ENCODE measurements around the gene CARD9. TPM values are rescaled to one million over a fixed set of nuclear protein-coding genes. Genes with fewer than 3 reads are reported as not detected.
"Not testable (repeated sequence)": the region's sequence is repeated elsewhere in the genome, so short reads cannot be mapped to it uniquely, and the experiment has no call there.

Gene CARD9
- polyA plus RNA-seq, 3 donors: 1.9 to 2.8 (median 2.1) TPM

DNA sequence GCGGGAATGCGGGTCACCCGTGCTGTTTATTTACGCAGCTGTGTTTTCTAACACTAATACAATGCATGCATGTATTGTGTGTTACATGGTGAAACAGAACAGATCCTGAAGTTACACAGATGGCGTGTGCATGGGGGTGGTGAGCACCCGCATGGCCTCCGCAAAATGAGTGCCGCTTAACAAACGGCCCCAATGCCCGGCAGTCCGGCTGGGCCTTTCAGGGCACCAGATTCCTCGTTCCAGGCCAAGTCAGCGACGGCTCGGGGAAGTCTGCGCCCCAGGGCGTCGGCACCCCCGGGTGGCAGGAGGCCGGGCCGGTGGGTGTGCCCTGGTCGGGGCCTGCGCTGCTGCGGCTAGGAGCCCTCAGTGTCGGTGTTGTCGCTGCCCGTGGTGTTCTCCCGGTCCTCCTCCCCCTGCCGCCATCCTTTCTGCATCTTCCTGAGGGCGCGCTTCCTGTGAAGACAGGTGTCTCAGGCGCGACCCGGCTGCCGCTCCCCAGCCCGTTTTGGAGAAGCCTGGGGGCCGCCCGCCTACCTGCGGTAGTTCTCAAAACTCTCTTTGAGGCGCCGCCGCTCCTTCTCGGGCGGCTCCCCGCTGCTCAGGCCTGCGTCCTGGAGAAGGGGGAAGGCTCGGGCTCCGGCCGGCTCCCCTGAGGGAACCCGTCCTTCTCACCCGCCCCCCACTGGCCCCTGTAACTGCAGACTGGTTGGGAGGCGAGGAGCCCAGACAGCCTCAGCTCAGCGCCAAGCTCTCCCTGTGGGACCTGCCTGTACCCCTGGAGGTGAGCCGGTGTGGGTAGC is 9.3 kb downstream of the CARD9 start:
- no peak for DNase-seq

- DNase-seq: peak; percentile 91
Observed at GRCh38 chr9:136363106-136363948, 10.1 kb downstream of the CARD9 start, which contains the start of gene DNLZ. TSS of gene DNLZ (minus strand) at chr9:136363744. CDS start at chr9:136363714, 30 bp downstream.

DNA sequence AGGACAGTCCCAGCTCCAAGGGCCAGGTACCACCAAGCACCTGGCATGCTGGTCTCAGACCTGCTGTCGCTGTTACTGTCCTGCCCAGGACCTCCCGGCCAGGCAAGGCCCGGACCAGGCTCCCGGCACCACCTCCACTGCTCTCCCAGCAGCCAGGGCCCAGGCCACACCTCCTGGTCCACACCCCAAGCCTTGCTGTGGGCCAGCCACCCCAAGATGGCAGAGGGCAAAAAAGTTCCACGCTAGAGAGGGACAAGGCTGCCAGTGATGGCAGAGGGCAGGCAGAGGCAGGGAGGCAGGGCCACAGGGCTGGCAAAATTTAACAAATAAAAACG is 11.1 kb downstream of the CARD9 start:
- no peak for DNase-seq

- DNase-seq: no peak
Observed at GRCh38 chr9:136361754-136362449, 11.6 kb downstream of the CARD9 start.

DNA sequence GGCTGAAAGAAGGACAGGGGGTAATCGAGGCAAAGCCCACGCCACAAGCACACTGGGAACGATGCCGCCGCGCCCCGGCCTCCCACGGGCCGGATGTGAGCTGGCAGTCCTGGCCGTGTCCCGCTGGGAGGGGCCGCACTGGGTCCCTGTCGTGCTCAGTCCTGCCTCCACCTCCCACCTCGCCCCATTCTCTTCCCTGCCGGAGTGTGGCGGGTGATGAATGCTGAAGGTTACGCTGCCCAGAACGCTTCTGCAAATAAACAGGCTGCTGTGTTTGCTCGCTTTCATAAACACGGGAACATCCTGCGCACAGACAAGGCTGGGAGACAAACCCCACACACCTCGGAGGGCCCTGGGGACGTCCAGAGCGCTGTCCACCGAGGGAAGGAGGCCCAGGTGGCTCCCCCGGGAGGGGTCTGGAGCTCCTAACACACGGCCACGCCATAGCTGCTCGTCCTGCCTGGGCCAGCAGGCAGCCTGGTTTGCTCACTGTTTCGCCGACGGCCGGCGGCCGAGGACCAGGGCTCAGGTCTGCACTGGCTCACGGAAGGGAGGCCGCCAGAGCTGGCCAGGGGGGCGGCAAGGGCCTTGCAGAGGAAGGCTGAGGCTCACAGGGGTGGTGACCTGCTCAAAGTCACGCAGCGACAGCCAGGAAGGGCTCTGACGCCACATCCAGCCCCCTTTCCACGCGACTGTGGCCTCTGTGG is 12.3 kb downstream of the CARD9 start:
- DNase-seq: no peak

DNA sequence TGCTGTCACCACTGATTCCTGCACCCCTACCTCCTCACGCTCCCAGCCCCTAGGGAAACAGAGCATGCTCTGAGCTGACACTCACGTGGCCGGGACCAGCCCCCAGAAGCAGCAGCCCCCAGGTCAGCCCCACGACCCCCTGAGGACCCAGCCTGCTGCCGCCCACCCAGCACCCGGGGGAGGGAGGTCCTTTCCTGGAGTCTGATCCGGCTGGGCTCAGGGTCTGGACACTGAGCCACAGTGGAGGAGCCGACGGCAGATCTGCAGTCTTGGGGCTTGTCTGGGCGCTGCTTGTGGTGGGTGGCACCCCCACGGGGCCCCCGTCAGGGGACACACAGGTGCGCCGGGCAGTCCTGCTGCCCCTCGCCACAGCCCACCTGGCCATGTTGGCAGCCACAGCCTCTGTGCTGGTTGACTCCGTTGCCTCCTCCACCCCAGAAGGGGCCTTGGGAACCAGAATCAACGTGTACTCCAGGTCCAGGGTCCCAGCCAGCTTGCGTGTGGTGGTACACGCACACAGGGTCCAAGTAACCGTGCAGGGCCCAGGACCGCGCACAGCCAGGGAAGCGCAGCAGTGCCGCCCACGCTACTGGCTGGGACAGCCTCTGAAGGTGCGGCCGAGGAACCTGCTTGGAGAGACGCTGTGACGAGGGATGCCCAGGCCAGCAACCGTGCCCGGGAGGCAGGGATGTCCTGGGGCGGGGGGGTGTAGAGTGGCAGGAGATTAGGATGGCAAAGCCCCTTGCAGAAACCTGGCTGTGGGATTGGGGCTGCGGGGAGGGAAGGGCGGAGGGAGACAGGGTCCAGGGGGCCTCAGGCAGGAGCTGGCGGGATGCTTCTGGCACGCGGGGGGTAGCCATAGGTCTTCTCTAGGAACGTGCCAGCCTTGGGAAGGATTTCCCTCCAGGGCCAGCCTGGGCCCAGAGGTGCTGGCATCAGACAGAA is 13.4 kb downstream of the CARD9 start:
- DNase-seq: no peak

DNA sequence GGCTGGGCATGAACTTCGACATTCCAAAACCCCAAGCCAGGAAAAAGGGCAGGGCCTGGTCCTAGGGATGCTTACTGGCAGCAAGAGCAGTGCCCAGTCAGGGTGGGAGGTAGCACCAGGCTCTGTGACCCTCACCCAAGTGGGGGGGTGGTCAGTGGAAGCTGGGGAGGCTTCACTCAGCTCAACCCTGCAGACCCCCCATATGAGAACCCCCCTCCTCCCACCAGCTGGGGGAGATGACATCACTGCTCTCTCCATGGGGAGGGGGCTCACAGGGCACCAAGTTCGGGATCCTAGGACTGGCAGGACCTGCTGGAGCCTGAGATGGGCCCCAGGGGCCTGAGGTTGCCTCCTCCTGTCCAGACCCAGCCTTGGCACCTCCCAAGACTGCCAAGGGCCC is 14.6 kb downstream of the CARD9 start:
- DNase-seq: no peak

- DNase-seq: no peak
Observed at GRCh38 chr9:136358016-136358415, 15.5 kb downstream of the CARD9 start.

GRCh38 chr9:136357202-136357725 is 16.2 kb downstream of the CARD9 start:
- DNase-seq: no peak

DNA sequence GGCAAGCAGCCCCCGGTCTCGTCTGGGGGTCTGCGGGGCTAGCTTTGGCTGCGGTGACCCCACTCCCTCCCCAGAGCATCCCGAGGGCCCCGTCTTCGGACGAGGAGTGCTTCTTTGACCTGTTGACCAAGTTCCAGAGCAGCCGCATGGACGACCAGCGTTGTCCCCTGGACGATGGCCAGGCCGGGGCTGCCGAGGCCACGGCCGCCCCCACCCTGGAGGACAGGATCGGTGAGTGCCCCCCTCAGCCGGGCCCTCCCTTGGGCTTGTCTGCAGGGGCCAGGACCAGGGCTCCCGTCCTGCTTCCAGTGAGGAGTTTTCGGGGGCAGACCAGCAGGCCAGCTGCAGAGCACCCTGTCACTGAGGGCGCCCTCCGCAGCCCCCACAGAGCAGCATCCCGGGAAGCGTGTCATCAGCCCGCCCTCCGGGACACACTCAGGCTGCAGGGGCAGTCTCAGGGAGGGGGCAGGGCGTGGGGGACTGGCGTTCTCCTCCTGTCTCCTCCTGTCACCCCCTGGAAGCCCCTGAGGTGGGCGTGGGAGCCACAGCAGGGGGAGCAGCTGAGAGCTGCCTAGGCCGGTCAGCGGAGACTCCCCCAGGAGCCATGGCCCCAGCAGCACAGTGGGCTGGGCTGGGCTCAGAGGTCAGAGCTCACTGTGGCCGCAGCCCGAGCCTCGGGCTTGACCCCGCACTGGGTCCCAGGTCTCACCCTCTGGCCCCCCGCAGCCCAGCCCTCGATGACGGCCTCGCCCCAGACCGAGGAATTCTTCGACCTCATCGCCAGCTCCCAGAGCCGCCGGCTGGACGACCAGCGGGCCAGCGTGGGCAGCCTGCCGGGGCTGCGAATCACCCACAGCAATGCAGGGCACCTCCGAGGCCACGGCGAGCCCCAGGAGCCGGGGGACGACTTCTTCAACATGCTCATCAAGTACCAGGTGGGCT is 17.6 kb downstream of the CARD9 start:
- no peak for DNase-seq

GRCh38 chr9:136354592-136355085 is 18.8 kb downstream of the CARD9 start:
- DNase-seq: no peak

GRCh38 chr9:136353757-136354488 is 19.5 kb downstream of the CARD9 start:
- DNase-seq: no peak

GRCh38 chr9:136353088-136353487 is 20.4 kb downstream of the CARD9 start:
- no peak for DNase-seq

DNA sequence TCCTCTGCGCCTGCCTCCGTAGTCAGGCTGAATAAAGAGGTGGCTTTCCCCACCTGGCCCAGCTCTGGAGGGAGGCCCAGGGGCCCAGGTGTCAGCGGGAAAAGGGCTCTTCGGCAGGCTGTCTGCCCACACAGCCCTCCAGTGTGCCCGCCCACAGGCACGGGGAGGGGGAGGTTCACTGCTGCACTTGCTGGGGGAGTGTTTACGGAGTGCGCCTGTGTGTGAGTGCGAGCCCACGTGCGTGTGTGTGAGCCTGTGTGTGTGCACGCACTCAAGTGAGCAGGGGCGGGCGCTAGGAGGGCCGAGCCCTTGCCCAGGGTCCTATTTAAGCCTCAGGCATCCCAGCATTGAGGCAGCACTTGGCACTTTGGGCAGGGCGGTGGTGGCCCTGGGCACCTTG is 20.8 kb downstream of the CARD9 start:
- DNase-seq: no peak

GRCh38 chr9:136351868-136352267 is 21.6 kb downstream of the CARD9 start:
- DNase-seq: not testable (repeated sequence)

DNA sequence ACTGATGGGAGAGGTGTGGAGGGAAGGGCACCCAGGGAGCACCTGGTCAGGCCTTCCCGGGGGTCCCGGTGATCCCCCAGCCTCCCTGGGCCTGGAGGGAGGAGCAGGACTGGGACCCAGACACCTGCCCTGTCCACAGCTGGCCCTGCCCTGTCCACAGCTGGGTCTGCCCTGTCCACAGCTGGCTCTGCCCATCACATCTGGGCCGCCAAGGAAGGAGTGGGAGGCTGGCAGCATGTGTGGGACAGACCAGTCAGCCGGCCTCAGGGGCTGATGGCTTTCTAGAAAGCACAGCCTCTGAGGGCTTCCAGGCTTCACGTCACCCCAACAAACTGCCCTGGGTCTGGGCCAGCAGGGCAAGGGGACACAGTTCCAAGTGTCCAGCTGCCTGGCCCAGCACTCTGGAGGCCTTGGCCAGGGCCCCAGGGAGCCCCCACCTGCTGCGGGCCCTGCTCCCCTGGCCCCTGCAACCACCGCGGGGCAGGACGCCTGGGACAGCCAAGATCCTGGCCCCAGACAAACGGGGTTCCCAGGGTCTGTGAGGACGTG is 22.1 kb downstream of the CARD9 start:
- no peak for DNase-seq

DNA sequence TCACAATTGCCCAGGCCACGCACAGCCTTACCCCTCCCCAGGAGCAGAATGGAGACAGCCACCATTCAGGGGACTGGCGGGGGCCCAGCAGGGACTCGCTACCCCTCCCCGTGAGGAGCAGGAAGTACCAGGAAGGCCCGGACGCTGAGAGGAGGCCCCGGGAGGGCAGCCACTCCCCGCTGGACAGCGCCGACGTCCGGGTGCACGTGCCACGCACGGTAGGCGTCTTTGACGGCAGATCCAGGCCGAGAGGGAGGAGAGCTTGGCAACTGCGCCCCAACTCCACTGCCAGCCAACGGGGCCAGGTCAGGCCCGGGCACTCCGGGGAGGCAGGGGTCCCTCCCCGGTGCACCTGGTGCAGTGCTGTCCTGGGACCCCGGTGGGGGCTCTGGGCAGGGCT is 23.9 kb downstream of the CARD9 start:
- DNase-seq: no peak

- no peak for DNase-seq
Observed at GRCh38 chr9:136348691-136349090, 24.8 kb downstream of the CARD9 start.

Measured in renal pelvis (tissue), 4 donors.